GM18502 (cell line): ENCODE data around the gene GRM7.

ENCODE experiments used
- ATAC-seq: cut with Tn5 transposase; IDR thresholded peaks from one replicate; pipeline ENCODE4 v1.9.1; 2021; ENCODE audit warnings: mild to moderate bottlenecking; ENCODE audit not compliant: unreplicated experiment, poor library complexity

Gene GRM7

DNA sequence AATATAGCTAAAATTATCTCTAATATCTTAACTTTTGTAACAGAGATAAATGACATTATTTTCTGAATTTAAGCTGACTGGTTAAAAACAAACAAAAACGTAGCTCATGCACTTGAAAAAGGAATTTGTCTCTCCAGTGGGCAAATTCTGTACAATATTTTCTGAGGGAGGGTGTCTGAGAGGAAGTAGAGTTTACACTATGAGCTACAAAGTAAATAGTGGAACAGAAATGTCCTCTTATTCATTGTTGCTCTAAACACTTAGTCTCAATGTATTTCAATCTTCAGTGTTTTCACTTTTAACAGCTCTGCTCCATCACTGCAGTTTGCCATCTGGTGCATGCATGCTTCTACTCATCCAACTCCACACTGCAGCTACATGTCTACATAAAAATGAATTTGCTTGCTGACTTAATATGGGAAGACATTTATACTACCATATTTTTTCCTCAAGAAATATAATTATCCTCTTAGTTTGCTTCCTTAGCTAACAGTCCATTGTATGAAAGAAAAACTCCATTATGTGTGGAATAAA is 823.3 kb downstream of the GRM7 start:
- ATAC-seq = no peak

- no peak for ATAC-seq
These were observed 826.7 kb downstream of the GRM7 start for GRCh38 chr3:7687428-7688147.

DNA sequence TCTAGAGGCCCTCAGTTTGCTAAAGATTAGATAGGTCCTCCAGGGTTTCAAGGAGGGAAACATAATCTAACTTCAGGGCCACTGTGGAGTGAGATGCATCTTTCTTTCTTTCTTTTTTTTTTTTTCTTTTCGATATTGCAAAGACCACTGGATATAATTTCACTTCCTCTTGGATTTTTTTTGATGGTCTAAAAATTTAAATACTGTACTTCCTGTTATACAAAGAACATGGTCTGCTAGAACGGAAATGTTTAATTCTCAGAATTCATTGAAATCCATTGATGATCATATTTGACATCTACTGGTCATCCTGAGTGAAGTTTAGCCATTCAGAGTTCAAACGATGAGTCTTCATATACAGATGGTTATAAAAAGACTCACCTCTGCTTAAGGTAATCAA is 832.0 kb downstream of the GRM7 start:
- no peak for ATAC-seq

DNA sequence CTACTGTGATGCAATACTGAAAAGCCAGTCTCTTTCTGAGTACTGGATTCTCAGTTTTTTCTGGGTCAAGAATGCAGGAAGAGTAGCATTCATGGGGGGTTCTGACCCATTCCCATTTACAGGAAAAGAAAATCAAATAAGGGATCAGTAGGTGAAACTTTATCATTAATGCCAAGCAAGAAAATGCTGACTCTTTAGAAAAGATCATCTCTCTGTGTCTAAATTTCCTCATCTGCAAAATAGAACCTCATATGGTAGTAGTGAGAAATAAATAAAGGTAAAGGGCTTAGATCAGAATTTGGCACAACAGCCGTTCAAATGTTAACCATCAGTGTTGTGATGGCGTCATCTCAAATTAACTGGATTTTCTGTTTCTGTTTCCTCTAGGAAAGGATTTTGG is 833.1 kb downstream of the GRM7 start:
- ATAC-seq = no peak

- no peak for ATAC-seq
These were observed 834.1 kb downstream of the GRM7 start for GRCh38 chr3:7695049-7695448.

DNA sequence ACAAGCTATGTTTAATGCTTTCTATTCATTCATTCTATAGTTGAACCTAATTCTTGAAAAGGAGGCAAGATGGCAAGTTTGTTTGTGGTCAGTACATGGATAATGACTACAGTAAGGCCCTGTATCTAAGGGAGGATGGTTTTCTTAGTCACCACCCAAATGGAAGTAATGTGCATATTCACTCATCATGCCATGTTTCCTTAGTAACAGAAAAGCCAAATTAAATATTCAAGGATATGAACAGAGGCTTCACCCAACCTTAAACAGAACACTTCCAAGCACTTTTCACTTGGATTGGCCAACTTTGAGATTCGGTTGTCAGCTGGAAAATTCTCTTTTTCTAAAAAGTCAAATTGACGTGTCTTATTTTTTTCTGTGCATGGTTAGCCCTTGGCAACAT is 835.4 kb downstream of the GRM7 start:
- ATAC-seq = no peak

DNA sequence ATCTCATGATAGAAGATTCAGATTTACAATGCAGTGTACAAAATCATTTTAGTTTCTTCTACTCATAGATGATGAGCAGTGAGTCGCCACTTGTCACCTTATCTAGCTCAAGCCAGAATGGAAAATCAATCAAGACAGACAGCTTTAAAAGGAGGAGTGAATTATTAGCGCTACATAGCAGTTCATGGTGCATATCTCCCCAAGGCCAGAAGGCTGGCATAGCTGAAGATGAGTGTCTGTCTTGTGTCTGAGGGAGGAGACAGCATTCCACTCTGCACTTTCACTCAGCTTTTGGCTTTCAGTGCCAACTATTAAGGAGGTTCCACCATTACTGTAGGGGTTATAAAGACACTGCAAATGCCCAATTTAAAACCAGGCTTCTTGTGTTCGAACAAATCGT is 836.6 kb downstream of the GRM7 start:
- no peak for ATAC-seq

- ATAC-seq = no peak
These were observed 839.6 kb downstream of the GRM7 start for GRCh38 chr3:7700539-7700938.

- ATAC-seq = no peak
These were observed 840.1 kb downstream of the GRM7 start for GRCh38 chr3:7700977-7701376.

DNA sequence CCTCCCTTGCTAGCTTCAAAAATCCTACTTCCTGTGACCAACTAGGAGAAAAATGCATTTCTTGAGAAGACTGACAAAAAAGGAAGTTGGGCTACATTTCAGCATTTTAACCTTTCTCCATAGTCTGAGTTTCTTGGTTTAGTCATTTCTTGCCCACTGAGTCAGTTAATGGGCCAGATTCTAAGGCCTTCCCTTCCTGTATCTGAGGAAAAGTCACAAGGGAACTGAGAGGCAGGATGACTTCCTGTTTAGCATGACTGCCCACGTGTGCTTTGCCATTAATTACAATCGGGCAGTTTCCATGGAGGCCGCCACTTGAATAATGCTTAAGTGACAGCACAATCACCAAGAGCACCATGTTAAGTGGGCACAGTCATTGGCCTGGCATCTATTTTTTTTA is 846.3 kb downstream of the GRM7 start:
- no peak for ATAC-seq

DNA sequence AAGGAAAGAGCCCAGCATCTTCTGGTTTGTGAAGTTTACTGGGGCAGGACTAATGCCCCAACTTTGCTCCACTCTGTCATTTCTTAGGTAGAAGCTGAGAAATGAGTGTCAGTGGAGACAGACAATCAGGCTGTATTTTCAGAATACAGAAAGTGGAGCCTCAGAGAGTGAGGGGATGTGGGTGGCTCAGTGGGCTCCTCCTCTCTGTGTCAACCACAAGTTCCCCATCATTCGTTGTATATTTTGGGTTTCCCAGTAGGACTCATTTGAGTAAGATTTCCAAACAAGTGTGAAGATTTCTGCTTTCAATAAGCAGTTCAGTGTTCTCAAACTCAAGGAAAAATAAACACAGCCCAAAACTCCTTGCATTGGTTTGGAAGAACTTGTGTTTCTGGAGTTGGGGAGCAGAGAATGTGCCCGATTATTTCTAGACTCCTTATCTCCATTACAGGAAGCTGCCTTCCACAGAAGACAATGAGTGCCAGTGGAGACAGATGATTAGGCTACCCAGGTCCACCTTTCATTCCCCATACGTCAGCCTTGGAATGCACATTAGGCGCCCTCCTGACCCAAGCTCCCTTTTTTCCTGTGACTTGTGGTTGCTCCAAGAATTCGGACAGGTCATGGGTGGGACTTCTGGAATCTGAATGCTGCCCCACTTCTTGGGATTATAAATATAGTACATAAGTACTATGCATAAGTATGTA is 848.6 kb downstream of the GRM7 start:
- no peak for ATAC-seq

GRCh38 chr3:7710284-7710683 is 849.4 kb downstream of the GRM7 start:
- ATAC-seq = no peak

GRCh38 chr3:7713724-7714123 is 852.8 kb downstream of the GRM7 start:
- no peak for ATAC-seq

- ATAC-seq = no peak
These were observed 859.9 kb downstream of the GRM7 start for GRCh38 chr3:7720649-7721297.

GRCh38 chr3:7721869-7722268 is 861.0 kb downstream of the GRM7 start:
- ATAC-seq = no peak

GRCh38 chr3:7728566-7729519 is 867.9 kb downstream of the GRM7 start:
- ATAC-seq = no peak

GRCh38 chr3:7733933-7734332 is 873.0 kb downstream of the GRM7 start:
- no peak for ATAC-seq

GRCh38 chr3:7734456-7734855 is 873.5 kb downstream of the GRM7 start:
- ATAC-seq = no peak

GRCh38 chr3:7737263-7737662 is 876.3 kb downstream of the GRM7 start:
- no peak for ATAC-seq

DNA sequence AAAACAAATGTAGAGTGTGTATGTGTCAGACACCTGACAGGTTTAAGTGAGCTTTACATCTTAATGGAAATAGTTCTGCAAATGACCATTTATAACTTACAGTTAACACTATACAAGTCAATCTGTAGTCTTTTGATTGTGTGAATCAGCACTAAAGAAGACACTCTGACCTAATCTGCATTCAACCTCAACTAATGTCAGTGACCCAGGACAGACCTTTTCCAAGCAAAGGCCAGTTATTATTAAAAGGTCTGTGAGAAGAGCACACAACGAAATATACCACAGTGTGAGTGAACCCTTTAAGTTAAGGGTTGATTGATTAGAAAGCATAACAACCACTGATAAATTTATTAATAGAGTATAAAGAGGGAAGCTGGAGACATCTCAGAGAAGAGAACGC is 878.8 kb downstream of the GRM7 start:
- no peak for ATAC-seq
